ENCODE data around the gene XRCC1.

GRCh38 chr19:43504426-43505185 is 70.7 kb downstream of the XRCC1 start, which contains the start of gene PHLDB3:
- TF ChIP-seq POLR2AphosphoS5 (IDR thresholded peaks at IDR 0.05; ENCODE audit: insufficient read depth in 1 of 2, low read depth in 1 of 2) = no peak
- TF ChIP-seq CTCF (IDR thresholded peaks at IDR 0.05) = no peak
- TF ChIP-seq POLR2A (IDR thresholded peaks at IDR 0.05) = no peak
